ENCODE results near the gene BPTF. TPM values are rescaled to one million over a fixed set of nuclear protein-coding genes. Genes with fewer than 3 reads are reported as not detected.

The BPTF gene
- total RNA-seq, 4 donors from 2014 or later: 67.6 to 213 (median 102) TPM

DNA sequence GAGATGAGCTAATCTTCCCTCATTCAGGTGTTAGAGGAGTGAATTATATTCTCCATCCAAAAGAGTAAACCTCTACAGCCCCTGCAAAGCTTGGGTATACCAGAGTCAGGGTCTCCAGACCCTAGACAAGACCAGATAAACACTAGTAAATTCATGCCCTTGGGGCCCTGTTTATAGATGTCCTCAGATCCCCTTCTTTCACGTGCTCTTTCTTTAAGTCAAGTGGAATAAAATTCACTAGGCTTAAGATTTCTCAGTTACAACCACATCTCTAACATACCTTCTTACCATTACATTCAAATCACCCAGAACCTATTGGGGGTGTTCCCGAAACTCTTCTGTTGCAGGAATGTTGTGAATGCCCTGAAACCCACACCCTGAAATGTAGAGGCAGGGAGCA, 173.2 kb downstream of the BPTF start:
- Histone ChIP-seq H3K36me3 (no peaks in the 10 kb centered on the region), H3K9me3 (no peaks in the 10 kb centered on the region), H3K4me3 (no peak overlapping the region), H3K4me1 (peaks cover 27% of the 10 kb centered on the region), H3K27ac (no peak overlapping the region), H3K27me3 (no peaks in the 10 kb centered on the region)
- 77% methylated on average over 2 of the region's 2 CpGs for WGBS
- TF ChIP-seq EP300 (IDR thresholded peaks at IDR 0.05): no peak
- no peak for TF ChIP-seq CTCF (IDR thresholded peaks at IDR 0.05)
- no peak for TF ChIP-seq POLR2AphosphoS5 (IDR thresholded peaks at IDR 0.05)
- TF ChIP-seq POLR2A (IDR thresholded peaks at IDR 0.05): no peak
- DNase-seq (ENCODE audit: low spot score in 2 of 2): no peak

DNA sequence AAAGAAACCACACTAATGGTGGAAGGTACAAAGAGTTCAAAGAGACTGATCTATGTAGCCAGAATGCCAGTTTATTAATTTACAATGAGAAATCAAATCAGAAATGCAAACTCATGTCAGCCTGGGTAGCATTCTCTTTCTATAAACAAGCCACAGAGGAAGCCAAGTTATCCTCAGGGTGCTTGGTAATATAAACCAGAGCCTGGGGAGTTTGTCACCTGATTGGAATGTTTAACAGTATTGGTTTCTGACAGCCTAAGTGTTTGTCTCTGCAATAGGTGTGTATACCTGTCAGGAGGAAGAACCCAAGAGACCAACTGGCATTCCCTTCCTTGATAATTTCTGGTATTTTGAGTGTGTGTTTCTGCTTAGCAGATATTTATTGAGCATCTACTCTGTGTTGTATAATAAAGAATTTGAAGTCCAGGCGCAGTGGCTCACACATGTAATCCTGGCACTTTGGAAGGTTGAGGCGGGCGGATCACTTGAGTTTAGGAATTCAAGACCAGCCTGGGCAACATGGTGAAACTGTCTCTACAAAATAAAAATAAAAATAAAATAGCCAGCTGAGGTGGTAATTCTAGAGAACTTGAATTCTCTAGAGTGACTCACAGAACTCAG, 174.1 kb downstream of the BPTF start:
- no peak for TF ChIP-seq EP300 (IDR thresholded peaks at IDR 0.05)
- no peak for TF ChIP-seq POLR2AphosphoS5 (IDR thresholded peaks at IDR 0.05)
- TF ChIP-seq POLR2A (IDR thresholded peaks at IDR 0.05): no peak
- no peak for TF ChIP-seq CTCF (IDR thresholded peaks at IDR 0.05)
- WGBS: 74% methylated on average over 3 of the region's 3 CpGs
- H3K4me3 ChIP-seq: no peak overlapping the region
- no peaks in the 10 kb centered on the region for H3K9me3 ChIP-seq
- DNase-seq (ENCODE audit: low spot score in 2 of 2): no peak
- H3K27ac ChIP-seq: no peak overlapping the region
- H3K36me3 ChIP-seq: no peaks in the 10 kb centered on the region
- peaks cover 21% of the 10 kb centered on the region for H3K4me1 ChIP-seq
- H3K27me3 ChIP-seq: no peaks in the 10 kb centered on the region

GRCh38 chr17:68004201-68004600, 178.9 kb downstream of the BPTF start:
- Histone ChIP-seq H3K9me3 (no peaks in the 10 kb centered on the region), H3K27ac (no peak overlapping the region), H3K4me3 (no peak overlapping the region), H3K4me1 (no peaks in the 10 kb centered on the region), H3K27me3 (no peaks in the 10 kb centered on the region), H3K36me3 (no peaks in the 10 kb centered on the region)
- DNase-seq (ENCODE audit: low spot score in 2 of 2): peak in 1 of 2 donors; percentile 17
- TF ChIP-seq EP300 (IDR thresholded peaks at IDR 0.05): no peak
- no peak for TF ChIP-seq POLR2AphosphoS5 (IDR thresholded peaks at IDR 0.05)
- no peak for TF ChIP-seq POLR2A (IDR thresholded peaks at IDR 0.05)
- no peak for TF ChIP-seq CTCF (IDR thresholded peaks at IDR 0.05)
- 89% methylated on average over 3 of the region's 3 CpGs for WGBS

- TF ChIP-seq EP300 (IDR thresholded peaks at IDR 0.05): no peak
- TF ChIP-seq POLR2A (IDR thresholded peaks at IDR 0.05): no peak
- TF ChIP-seq POLR2AphosphoS5 (IDR thresholded peaks at IDR 0.05): no peak
- no peak for TF ChIP-seq CTCF (IDR thresholded peaks at IDR 0.05)
- H3K4me1 ChIP-seq: no peaks in the 10 kb centered on the region
- H3K36me3 ChIP-seq: no peaks in the 10 kb centered on the region
- H3K4me3 ChIP-seq: no peak overlapping the region
- 66% methylated on average over 6 of the region's 6 CpGs for WGBS
- H3K27ac ChIP-seq: no peak overlapping the region
- DNase-seq (ENCODE audit: low spot score in 2 of 2): peak in 1 of 2 donors; percentile 31
- H3K9me3 ChIP-seq: no peaks in the 10 kb centered on the region
- no peaks in the 10 kb centered on the region for H3K27me3 ChIP-seq
These were observed 181.5 kb downstream of the BPTF start for GRCh38 chr17:68006797-68007196.

DNA sequence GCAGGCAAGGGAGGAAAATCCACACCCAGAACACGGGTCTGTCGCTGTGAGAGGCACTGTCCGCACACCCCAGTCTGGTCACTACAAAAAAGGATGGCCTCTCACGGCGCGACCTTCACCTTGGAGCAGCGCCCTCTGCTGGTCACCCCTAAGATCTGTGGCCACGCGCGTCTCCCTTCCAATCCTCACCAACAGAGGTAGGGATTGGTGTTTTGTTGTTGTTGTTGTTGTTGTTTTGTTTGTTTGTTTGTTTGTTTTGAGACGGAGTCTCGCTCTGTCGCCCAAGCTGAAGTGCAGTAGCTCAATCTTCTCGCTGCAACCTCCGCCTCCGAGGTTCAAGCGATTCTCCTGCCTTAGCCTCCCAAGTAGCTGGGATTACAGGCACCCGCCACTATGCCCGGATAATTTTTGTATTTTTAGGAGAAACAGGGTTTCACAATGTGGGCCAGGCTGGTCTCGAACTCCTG, 185.9 kb downstream of the BPTF start:
- H3K9me3 ChIP-seq: no peaks in the 10 kb centered on the region
- TF ChIP-seq CTCF (IDR thresholded peaks at IDR 0.05): peak; percentile 43 to 67
- no peak for TF ChIP-seq EP300 (IDR thresholded peaks at IDR 0.05)
- no peaks in the 10 kb centered on the region for H3K27me3 ChIP-seq
- H3K27ac ChIP-seq: no peak overlapping the region
- WGBS: 44% methylated on average over 20 of the region's 20 CpGs
- H3K4me1 ChIP-seq: no peaks in the 10 kb centered on the region
- no peaks in the 10 kb centered on the region for H3K36me3 ChIP-seq
- no peak for DNase-seq (ENCODE audit: low spot score in 2 of 2)
- no peak overlapping the region for H3K4me3 ChIP-seq

All from suprapubic skin (tissue), 4 donors.